CD4-positive, alpha-beta T cell treated with Interleukin-2 at 100 ng/mL for 4 hours (primary cell): ENCODE results near the gene SLC9A3.

Experiments
- DNase-seq: peaks from one replicate; pipeline ENCODE4 v3.0.0-alpha.2; 2020; ENCODE audit warnings: low spot score

The SLC9A3 gene

GRCh38 chr5:442335-443238, 81.7 kb downstream of the SLC9A3 start, which contains the start of gene EXOC3:
Gene EXOC3 (plus strand): TSS chr5:443176. CDS start chr5:446206, 3,030 bp downstream.
- peak; percentile 74 for DNase-seq

DNA sequence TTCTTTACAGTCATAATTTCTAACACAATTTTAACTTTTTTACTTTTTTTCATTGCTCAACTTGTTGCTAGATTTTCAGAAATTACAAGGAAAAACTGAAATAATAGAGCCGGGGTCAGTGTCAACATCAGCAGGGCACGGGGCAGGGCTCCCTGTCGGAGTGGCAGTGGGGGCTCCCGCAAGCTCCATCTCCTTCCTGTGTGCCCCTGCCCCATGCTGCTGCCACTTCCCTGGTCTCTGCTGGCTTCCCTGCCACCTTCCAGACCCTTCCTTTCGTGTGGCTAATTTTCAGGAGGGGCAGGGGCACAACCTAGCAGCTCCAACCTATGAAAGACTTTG, 82.3 kb downstream of the SLC9A3 start:
- no peak for DNase-seq

DNA sequence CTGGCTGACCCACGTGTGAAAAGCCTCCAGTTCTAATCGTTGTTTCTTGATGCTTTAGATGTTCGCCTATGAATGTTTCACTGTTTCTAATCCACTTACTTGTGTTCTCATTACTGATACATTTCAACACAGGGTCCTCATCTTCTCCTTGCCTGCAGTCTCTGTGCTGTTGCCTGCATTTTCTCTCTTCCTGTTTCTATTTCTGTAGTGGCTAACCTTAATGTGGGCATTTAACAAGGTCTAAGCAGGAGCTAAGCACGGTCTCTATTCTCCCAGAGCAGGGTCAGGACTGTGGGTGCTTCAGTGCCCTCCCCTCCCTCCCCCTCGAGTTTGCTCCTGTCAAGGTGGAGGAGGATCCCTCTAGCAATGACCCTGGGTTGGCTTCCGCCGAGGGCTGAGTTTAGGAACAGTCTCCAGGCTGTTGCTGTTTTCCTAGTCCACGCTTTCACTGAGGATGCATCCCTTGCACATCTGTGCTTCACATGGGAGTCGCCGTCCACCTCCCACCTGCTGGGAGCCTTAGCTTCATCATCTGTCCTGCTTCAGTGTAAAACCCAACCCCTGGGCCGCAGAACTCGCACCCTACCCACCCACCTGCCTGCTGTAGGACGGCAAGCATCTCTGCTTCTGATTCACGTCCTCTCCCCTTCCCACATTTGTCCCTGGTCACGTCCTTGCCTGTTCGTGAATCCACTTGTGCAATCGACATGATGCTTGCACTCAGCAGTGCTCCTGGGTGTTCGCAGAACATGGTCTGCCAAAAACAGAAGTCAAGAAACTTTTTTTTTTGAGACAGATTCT, 83.6 kb downstream of the SLC9A3 start:
- no peak for DNase-seq

DNA sequence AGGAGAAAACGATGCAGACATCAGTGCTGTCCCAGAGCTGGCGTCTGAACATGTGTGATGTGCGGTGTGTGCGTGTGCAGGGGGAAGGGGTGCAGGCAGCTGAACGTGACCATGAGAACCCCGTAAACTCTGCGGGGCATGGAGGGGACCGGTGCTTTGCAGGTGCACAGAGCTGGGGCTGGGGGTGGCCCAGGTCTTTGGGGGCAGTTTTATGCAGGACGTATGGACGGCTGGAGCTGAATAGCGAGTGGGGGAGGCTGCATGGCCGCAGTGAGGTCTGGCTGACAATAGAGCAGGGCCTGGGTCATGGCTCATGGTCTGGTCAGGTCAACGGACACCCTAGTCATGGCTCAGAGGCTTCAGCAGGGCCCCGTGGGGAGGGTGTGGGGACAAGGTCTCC, 84.6 kb downstream of the SLC9A3 start:
- no peak for DNase-seq

GRCh38 chr5:439181-439580, 85.1 kb downstream of the SLC9A3 start:
- no peak for DNase-seq

GRCh38 chr5:438481-438981, 85.7 kb downstream of the SLC9A3 start:
- DNase-seq = no peak

DNA sequence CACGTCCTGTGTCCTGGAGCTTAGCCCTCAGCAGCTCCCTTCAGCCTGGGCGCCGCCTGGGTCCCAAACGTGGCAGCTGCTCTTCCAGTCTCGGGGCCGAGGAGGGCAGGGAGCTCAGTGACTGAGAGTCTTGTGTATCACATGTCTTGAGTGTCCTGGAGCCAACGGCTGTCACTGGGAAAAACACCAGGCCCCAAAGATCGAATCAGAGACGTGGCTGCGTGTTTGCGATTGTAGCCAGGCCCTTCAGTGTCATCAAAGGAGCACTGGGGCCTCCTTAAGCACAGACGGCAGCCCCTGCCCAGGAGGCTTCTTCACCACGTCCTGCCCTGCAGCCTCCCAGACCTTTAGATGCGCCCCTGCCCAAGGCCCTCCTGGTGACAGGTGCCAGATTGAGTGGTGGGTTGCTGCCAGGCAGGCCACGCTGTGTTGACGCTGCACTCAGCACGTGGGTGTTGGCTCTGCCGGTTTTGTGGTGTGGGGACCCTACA, 86.9 kb downstream of the SLC9A3 start:
- no peak for DNase-seq

DNA sequence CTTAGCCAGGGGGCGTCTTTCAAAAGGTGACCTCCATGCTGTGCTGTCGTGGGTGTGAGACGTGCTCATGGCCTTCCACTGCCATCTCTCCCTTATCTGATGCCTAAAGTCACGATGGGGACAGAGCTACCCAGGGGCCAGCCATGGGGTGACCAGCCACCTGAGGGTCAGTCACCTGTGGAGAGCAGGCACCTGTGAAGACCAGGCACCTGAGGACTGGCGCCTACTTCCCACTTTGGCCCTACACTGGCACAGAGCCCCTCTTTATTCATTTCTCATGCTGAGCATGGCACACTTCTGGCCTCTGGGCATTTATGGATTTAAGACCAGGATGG, 87.6 kb downstream of the SLC9A3 start:
- DNase-seq = no peak

DNA sequence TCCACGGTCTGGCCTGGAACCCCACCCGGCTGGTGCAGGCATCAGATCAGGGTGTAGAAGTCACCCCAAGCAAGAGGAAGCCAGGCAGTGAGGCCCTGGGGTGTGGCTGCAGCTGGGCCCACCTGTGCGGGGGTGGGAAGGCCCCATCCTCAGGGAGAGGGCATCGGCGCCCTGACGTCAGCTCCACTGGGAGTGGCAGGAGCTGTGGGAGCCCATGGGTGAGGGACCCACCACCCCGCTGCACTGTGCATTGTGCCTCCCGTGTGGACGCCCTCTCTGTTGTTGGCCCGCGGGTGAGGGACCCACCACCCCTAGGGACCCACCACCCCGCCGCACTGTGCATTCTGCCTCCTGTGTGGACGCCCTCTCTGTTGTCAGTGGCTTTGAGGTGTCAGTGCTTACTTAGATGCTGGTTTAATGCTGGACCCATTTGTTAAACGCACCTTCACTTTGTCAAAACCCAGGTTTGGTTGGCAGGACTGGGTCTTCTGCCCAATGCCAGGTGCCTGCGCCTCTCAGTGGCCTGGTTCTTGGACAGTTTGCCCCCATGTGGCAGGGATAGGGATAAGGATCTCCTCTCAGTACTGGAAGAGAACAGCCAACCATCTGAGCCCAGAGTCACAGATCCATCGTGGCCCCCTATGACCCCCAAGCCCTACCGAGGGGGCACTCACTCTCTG, 88.1 kb downstream of the SLC9A3 start:
- no peak for DNase-seq

DNA sequence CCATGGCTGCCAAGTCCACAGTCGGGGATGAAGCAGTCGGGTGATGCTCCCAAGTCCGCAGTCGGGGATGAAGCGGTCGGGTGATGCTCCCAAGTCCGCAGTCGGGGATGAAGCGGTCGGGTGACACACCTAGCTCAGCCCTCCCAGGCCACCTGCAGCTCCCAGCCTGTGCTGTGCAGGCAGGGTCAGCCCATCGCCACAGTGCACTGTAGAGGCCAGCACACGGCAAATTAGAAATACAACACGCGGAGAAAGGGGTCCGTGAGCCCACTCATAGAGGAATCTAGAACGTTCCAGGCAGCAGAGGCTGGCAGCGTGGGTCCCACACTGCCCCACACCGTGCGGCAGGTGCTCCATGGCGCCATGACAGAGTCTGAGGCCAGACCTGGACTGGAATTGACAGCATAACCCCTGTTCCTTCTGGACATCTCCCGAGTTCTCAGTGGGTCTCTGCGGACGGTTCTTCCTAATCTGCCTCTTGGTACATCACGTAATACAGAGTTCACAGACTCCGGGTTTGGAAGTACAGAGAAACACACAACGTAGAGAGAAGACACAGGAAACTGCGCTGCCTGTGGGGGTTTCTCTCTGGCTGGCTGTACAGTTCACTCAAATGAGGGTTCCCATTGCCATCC, 89.0 kb downstream of the SLC9A3 start:
- no peak for DNase-seq

DNA sequence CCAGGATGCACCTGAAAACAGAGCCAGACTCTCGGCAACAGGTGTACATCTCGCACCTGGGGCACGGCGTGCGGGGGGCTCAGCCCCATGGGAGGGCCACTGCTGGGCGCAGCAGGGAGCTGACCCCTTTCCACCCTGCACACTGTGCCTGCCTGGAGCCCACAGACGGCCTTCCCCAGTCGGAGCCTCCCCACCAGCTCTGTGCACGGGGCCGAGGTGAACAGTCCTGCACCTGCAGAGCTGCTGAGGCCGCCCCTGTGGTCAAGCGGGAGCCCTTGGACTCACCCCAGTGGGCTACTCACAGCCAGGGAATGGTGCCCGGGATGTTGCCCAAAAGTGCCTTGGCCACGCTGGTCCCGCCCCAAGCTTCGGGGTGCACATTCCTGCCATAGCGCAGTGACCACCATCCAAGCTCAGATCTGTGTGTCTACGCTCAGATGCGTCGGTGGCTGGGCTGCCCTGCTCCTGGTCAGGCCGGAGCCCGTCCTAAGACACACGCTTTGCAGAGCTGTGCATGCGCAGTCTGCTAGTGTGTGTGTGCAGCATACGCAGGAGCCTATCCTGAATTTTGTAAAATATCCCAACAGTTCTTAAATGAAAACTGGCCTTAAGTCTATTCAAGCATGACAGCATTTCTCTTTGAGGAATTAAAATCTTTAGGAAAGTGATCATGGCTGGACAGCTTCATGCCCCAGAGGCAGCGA, 89.7 kb downstream of the SLC9A3 start:
- no peak for DNase-seq

DNA sequence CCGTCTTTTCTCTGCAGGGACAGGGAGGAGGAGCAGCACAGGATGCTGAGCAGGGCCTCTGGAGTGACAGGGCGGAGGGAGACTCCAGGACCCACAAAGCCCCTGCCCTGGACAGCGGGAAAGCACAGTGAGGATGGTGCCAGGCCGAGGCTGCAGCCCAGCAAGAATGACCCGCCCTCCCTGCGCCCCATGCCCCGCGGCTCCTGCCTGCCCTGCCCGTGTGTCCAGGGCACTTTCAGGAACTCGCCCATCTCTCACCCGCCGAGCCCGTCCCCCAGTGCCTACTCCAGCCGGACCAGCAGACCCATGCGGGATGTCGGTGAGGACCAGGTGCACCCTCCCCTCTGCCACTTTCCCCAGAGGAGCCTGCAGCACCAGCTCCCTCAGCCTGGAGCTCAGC, 90.4 kb downstream of the SLC9A3 start:
- DNase-seq = no peak

DNA sequence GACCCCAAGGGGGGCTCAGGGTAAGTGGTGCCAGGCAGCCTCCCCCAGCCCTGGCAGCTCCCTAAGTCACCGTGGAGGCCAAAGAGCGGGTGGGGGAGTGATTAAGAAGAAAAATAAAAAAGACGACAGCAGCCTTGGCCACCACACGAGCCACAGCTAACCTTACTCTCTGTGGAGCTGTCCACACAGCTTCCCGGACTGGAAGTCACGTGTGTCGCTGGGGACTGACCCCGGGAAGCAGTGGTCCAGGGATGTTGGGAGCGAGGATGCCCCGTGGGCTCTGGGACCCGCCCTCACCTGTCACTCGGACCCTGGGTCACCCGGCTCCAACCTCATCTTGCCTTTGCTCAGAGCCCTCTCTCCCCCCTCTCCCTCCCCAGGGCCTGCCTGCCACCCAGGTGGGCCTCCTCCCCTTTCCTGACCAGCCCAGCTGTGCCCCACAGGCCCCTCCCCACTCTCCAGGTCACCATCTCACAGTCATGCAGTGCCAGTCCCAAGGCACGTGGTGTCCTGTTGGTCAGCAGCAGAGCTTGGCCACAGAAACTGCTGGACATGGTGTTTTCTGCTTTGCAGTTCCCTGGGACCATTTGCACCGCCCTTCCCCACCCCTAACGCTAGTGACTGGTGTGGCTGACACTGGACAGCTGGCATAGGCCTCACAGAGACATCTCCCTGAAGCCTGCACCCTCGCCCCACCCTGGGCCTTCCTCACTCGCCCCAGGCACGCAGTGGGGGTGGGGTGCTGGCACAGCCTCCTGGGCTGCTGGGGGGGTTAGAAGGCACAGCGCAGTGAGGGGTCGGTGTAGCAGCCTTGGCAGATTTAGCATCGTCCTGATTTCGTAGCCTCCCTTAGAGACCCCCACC, 91.1 kb downstream of the SLC9A3 start:
- no peak for DNase-seq

DNA sequence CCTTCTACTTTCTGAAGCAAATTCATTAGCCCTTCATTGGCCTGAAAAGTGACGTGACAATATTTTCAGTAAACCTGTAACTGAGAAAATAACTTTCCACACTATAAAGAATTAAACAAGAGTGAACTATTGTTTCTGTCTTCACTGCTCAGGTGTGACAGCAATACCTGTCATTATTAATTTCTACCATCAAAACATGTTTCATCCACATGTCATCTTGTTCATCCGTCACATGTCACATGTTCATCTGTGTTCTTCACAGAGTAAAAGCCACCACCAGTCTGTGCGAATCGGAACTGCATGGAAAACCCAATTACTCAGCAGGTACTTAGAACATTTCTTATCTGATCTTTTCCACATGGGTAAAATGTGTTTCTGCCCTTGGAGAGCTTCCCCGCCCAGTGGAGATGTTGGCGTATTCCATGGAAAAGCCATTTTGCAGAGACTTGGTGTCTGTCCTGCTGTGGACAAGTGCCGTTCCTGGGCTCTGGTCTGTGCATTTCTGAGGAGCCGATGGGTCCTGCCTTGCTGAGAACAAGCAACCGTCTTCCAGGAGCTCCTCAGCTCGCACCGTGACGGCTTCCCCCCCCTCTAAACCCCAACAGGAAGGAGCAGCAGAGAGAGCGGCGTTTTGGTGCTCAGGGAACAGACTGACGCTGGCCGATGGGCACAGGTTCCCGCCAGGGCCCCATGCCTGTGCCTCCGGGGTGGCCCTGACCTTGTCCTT, 91.9 kb downstream of the SLC9A3 start:
- no peak for DNase-seq

- DNase-seq = no peak
Observed at GRCh38 chr5:431711-432050, 92.6 kb downstream of the SLC9A3 start.

DNA sequence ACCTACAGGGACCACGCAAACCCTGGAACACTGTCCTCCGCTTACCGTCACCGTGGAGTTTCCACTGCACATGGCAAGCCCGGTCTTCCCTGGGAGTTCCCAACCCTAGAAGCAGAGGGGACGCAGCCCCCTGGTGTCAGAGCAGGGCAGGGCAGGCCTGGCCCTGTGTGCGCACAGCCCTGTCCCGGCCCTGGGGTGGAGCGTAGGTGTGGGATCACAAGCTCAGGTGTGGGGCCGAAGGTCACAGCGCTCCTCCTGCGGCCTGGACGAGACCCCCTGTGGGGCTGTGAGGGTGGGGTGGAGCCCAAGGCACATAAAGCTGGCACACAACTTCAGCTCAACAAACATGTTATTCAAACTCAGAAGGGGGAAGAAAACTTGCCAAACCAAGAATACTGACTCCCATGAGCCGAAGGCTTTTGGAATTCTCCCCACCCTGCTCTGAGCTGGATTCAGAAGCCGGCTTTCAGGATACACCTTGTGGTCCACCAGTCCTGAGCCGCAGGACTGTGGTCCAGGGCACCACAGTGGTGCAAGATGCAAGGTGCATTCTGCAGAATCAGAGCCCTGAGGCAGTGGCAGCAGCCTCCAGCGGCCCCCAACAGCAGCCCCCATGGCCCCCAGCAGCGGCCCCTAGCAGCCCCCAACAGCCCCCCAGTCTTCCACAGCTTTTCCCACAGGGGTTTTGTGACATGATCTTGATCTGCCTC, 93.1 kb downstream of the SLC9A3 start:
- DNase-seq = peak; percentile 17

DNA sequence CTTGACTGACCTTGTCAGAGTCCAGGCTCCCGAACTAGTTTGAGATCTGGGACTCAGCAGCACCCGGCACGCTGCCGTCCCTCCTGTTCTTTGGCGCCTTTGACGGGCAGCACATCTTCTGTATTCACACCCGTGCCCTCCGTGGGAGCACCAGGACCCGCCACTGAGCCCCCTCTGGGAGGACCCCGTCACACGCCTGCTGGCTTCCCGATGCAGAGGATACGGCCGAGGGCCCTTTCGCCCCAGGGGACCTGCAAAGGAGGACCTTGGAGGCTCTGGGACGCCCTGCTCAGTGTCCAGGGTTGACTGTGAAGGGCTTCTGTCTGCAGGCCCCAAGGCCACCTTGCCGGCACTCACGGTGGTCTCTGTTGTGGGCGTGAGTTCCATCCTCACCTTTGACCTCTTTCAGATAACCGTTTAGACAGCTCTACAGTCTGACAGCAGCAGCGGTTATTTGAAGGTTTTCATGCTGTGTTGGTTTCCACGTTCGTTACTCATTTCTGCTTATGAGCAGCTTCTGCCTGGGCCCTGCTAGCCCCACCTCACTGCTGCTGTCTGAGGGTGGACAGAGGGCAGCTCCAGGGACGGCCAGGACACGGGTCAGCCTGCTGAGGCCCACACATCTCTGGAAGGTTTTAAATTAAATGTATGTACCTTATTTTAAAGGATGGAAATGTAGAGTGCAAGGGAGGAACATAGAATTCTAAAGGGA, 93.9 kb downstream of the SLC9A3 start:
- no peak for DNase-seq

GRCh38 chr5:429453-430188, 94.6 kb downstream of the SLC9A3 start:
- no peak for DNase-seq
